ENCODE measurements around the gene TMEM109. TPM values are rescaled to one million over a fixed set of nuclear protein-coding genes. Genes with fewer than 3 reads are reported as not detected.

Gene TMEM109
- total RNA-seq, 1 donor from 2014 or later = 97.0 TPM

GRCh38 chr11:60915248-60915914 lies 1.4 kb downstream of the TMEM109 start:
- Mint-ChIP-seq H3K27me3 (ENCODE audit: low read depth) (peaks cover 8% of the 10 kb centered on the region), H3K9me3 (ENCODE audit: low read depth) (no peaks in the 10 kb centered on the region), H3K27ac (ENCODE audit: unreplicated experiment) (peak overlapping the region; percentile 93), H3K36me3 (ENCODE audit: low read depth) (peaks cover 1% of the 10 kb centered on the region), H3K4me3 (ENCODE audit: unreplicated experiment) (peak overlapping the region; percentile 95), H3K4me1 (ENCODE audit: low read depth) (peaks cover 44% of the 10 kb centered on the region)
- DNase-seq (ENCODE audit: low spot score) = no peak
- peak; percentile 74 for TF ChIP-seq CTCF (IDR thresholded peaks at IDR 0.05)

GRCh38 chr11:60916669-60917206 lies 2.8 kb downstream of the TMEM109 start:
- H3K27ac Mint-ChIP-seq (ENCODE audit: unreplicated experiment) = no peak overlapping the region
- H3K4me3 Mint-ChIP-seq (ENCODE audit: unreplicated experiment) = no peak overlapping the region
- no peaks in the 10 kb centered on the region for H3K9me3 Mint-ChIP-seq (ENCODE audit: low read depth)
- peaks cover 7% of the 10 kb centered on the region for H3K36me3 Mint-ChIP-seq (ENCODE audit: low read depth)
- no peak for TF ChIP-seq CTCF (IDR thresholded peaks at IDR 0.05)
- no peak for DNase-seq (ENCODE audit: low spot score)
- peaks cover 3% of the 10 kb centered on the region for H3K27me3 Mint-ChIP-seq (ENCODE audit: low read depth)
- peaks cover 44% of the 10 kb centered on the region for H3K4me1 Mint-ChIP-seq (ENCODE audit: low read depth)

GRCh38 chr11:60917267-60917666 lies 3.3 kb downstream of the TMEM109 start:
- Mint-ChIP-seq H3K27me3 (ENCODE audit: low read depth) (no peaks in the 10 kb centered on the region), H3K9me3 (ENCODE audit: low read depth) (no peaks in the 10 kb centered on the region), H3K4me3 (ENCODE audit: unreplicated experiment) (no peak overlapping the region), H3K27ac (ENCODE audit: unreplicated experiment) (no peak overlapping the region), H3K36me3 (ENCODE audit: low read depth) (peaks cover 9% of the 10 kb centered on the region), H3K4me1 (ENCODE audit: low read depth) (peaks cover 43% of the 10 kb centered on the region)
- TF ChIP-seq CTCF (IDR thresholded peaks at IDR 0.05) = no peak
- DNase-seq (ENCODE audit: low spot score) = no peak

- Mint-ChIP-seq H3K27me3 (ENCODE audit: low read depth) (no peaks in the 10 kb centered on the region), H3K36me3 (ENCODE audit: low read depth) (peaks cover 12% of the 10 kb centered on the region), H3K27ac (ENCODE audit: unreplicated experiment) (no peak overlapping the region), H3K9me3 (ENCODE audit: low read depth) (no peaks in the 10 kb centered on the region), H3K4me1 (ENCODE audit: low read depth) (peaks cover 32% of the 10 kb centered on the region), H3K4me3 (ENCODE audit: unreplicated experiment) (no peak overlapping the region)
- TF ChIP-seq CTCF (IDR thresholded peaks at IDR 0.05) = no peak
- DNase-seq (ENCODE audit: low spot score) = no peak
Observed at GRCh38 chr11:60918251-60918938, 4.4 kb downstream of the TMEM109 start.

- Mint-ChIP-seq H3K27ac (ENCODE audit: unreplicated experiment) (no peak overlapping the region), H3K36me3 (ENCODE audit: low read depth) (peaks cover 12% of the 10 kb centered on the region), H3K4me3 (ENCODE audit: unreplicated experiment) (no peak overlapping the region), H3K4me1 (ENCODE audit: low read depth) (peaks cover 29% of the 10 kb centered on the region), H3K27me3 (ENCODE audit: low read depth) (no peaks in the 10 kb centered on the region), H3K9me3 (ENCODE audit: low read depth) (no peaks in the 10 kb centered on the region)
- TF ChIP-seq CTCF (IDR thresholded peaks at IDR 0.05) = no peak
- DNase-seq (ENCODE audit: low spot score) = no peak
Observed at GRCh38 chr11:60918939-60919265, 4.9 kb downstream of the TMEM109 start.
